ENCODE data around the gene HSPBAP1. TPM values are rescaled to one million over a fixed set of nuclear protein-coding genes. Genes with fewer than 3 reads are reported as not detected.

The HSPBAP1 gene
- total RNA-seq, 1 experiment from 2014 or later: 9.8 TPM

- Histone ChIP-seq H3K79me2 (ENCODE audit: insufficient read depth, low read length) (no peaks in the 10 kb centered on the region), H3K14ac (ENCODE audit: insufficient read depth, low read length) (no peak overlapping the region), H2BK120ac (ENCODE audit: low read depth, low read length, poor library complexity, severe bottlenecking) (no peak overlapping the region), H3K9ac (ENCODE audit: extremely low read depth, insufficient read length, low read length) (no peak overlapping the region), H3T11ph (ENCODE audit: low read length) (no peak overlapping the region), H3K9me3 (ENCODE audit: control insufficient read depth, low read depth, low read length) (no peaks in the 10 kb centered on the region), H2BK12ac (ENCODE audit: insufficient read length, low read depth, low read length) (no peak overlapping the region), H2AFZ (ENCODE audit: low read length) (no peak overlapping the region), H2BK15ac (ENCODE audit: low read depth, low read length) (no peak overlapping the region), H2BK5ac (ENCODE audit: insufficient read length, low read length) (no peak overlapping the region), H4K5ac (ENCODE audit: insufficient read length, low read depth, low read length) (no peak overlapping the region), H3K4me1 (ENCODE audit: insufficient read depth, low read length) (no peaks in the 10 kb centered on the region), H2BK20ac (ENCODE audit: low read depth, low read length, poor library complexity, severe bottlenecking) (no peak overlapping the region), H2AK5ac (ENCODE audit: insufficient read length, low read length) (no peak overlapping the region), H4K8ac (replicated peaks; ENCODE audit: insufficient read length, low read depth, low read length) (no peak overlapping the region), H4K20me1 (ENCODE audit: control insufficient read depth, insufficient read depth, insufficient read length) (no peaks in the 10 kb centered on the region), H3K27me3 (ENCODE audit: insufficient read depth, low read length) (no peaks in the 10 kb centered on the region), H3K23me2 (ENCODE audit: insufficient read length, low read depth, low read length, poor library complexity, severe bottlenecking) (no peaks in the 10 kb centered on the region), H3K79me1 (ENCODE audit: insufficient read depth, low read depth, low read length, poor library complexity, severe bottlenecking) (no peaks in the 10 kb centered on the region), H3K4ac (ENCODE audit: low read depth, low read length) (no peak overlapping the region), H3K18ac (ENCODE audit: insufficient read length, low read depth, low read length) (no peak overlapping the region), H3K23ac (ENCODE audit: insufficient read length, low read depth, low read length) (no peak overlapping the region), H4K91ac (ENCODE audit: insufficient read length, low read depth, low read length) (no peak overlapping the region), H3K4me2 (ENCODE audit: insufficient read depth, insufficient read length, low read length) (no peak overlapping the region), H3K27ac (ENCODE audit: insufficient read length, low read depth, low read length) (no peak overlapping the region), H3K56ac (ENCODE audit: insufficient read length, low read depth, low read length) (no peak overlapping the region)
- no peak for TF ChIP-seq CTCF (conservative IDR thresholded peaks at IDR 0.05)
- H3K4me3 Mint-ChIP-seq: no peak overlapping the region
- H3K36me3 Mint-ChIP-seq (ENCODE audit: insufficient read depth in 1 of 3, low read depth in 3 of 3): peaks cover 0 to 10% (median 5%) of the 10 kb centered on the region in 3 experiments; a peak in 3 of 7 replicates
- no peak for DNase-seq
- no peak overlapping the region for H3K27ac Mint-ChIP-seq
- WGBS (ENCODE audit: extremely low coverage, insufficient read length, low lambda C conversion rate): no CpG with 5 or more reads among the region's 3 CpGs
- H3K27me3 Mint-ChIP-seq (ENCODE audit: low read depth): no peaks in the 10 kb centered on the region
- H3K4me1 Mint-ChIP-seq: no peaks in the 10 kb centered on the region
- H3K9me3 Mint-ChIP-seq: no peaks in the 10 kb centered on the region
Measured at GRCh38 chr3:122692674-122693073, 101.0 kb downstream of the HSPBAP1 start.

Measured in H9 (cell line).